Transverse colon (tissue), 4 donors: ENCODE results near the gene TRAPPC14.

ENCODE experiments used
- CTCF ChIP-seq, 5 experiments: fragments of 200-600 bp in 3 of 5; fragments of 450-650 bp in 2 of 5; sonication (generic) in 3 of 5; IDR thresholded peaks; 1 replicate in 2 of 5; 2 replicates in 3 of 5; pipeline ENCODE4 v1.5.1; 2016 to 2017; ENCODE audit warnings: antibody characterized with exemption in 5 of 5, inconsistent platforms in 3 of 5, mild to moderate bottlenecking in 2 of 5, moderate library complexity in 1 of 5
- EP300 ChIP-seq: sonication (generic); formaldehyde crosslinking; IDR thresholded peaks from one replicate; pipeline ENCODE4 v1.6.1; 2017; ENCODE audit warnings: antibody characterized with exemption, low read depth
- POLR2A ChIP-seq: fragments of 450-650 bp; IDR thresholded peaks from one replicate; pipeline ENCODE4 v1.6.1; 2016; ENCODE audit warnings: antibody characterized with exemption, mild to moderate bottlenecking, moderate library complexity
- POLR2AphosphoS5 ChIP-seq, 3 donors: sonication (generic); formaldehyde crosslinking; IDR thresholded peaks; one replicate each; pipeline ENCODE4 v1.6.1; 2016; ENCODE audit warnings: antibody characterized with exemption in 3 of 3

- no peak for TF ChIP-seq POLR2A
- TF ChIP-seq CTCF (IDR thresholded peaks at IDR 0.05) = no peak
- no peak for TF ChIP-seq EP300
- no peak for TF ChIP-seq POLR2AphosphoS5 (IDR thresholded peaks at IDR 0.05)
Observed at GRCh38 chr7:100152404-100152803, 6.1 kb downstream of the TRAPPC14 start.
